GM21367 (cell line): Measurements from ENCODE around the gene MRTFA.

Source experiments
- ATAC-seq: cut with Tn5 transposase; IDR thresholded peaks from one replicate; pipeline ENCODE4 v1.9.1; 2021; ENCODE audit not compliant: unreplicated experiment

The MRTFA gene

DNA sequence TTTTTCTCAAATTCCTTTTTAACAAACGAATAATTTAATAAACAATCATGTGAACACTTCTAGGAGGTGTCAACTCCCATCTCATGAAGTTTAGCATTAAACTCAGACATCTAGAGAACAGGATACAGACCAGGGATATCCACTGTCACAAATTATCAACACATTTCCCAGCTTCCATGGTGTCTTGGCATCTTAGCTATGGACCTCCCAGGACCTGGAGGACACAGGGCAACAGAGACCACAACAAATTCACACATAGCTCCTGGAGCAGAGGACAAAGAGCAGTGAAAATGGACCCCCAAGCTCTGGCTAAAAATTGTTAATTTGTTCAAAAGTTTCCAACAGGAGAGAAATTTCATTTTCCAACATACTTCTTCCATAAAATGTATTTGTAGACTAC lies 163.9 kb downstream of the MRTFA start:
- ATAC-seq, result no peak

- ATAC-seq, result no peak
Measured at GRCh38 chr22:40472051-40472450, 164.5 kb downstream of the MRTFA start.

DNA sequence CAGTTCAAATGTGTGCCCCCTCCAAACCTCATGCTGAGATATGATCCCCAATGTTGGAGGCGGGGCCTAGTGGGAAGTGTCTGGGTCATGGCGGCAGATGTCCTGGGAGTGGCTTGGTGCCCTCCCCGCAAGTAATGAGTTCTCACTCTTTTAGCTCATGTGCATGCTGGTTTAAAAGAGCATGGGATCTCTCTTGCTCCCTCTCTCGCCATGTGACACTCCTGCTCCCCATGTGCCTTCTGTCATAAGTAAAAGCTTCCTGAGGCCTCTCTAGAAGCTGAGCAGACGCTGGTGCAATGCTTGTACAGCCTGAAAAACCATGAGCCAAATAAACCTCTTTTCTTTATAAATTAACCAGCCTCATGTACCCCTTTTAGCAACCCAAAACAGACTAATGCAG lies 167.3 kb downstream of the MRTFA start:
- ATAC-seq, result no peak

GRCh38 chr22:40468616-40469015 lies 167.9 kb downstream of the MRTFA start:
- no peak for ATAC-seq

- no peak for ATAC-seq
Measured at GRCh38 chr22:40466976-40467375, 169.5 kb downstream of the MRTFA start.

- no peak for ATAC-seq
Measured at GRCh38 chr22:40463683-40464082, 172.8 kb downstream of the MRTFA start.

DNA sequence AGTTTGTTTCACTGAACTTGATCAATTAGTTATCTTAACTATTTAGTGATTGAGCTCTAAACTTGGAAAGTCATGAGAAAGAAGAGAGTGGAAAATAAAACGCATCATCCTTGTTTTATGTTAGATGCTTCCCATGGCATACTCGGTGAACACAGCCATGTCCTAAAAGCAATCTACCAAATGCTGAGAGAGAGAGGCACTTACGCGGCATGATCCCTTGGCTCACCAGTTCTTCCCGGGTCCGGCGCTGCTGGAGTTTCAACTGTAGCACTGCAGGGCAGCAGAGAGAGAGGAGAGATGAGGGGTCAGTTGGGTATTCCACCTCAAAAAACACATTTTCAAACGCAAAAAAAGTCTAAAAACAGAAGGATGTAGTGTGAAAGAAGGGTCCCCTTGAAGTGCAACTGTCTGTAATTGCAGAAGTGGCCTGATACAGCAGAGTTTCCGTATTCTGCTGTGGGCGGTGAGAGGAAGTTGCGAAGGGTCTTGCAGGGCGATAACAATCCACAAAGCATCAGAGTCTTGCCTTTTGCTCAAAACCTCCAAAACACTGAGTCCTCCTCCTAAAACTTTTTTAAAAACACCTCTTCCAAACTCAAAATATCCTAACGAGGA lies 173.4 kb downstream of the MRTFA start:
- no peak for ATAC-seq

GRCh38 chr22:40462195-40462984 lies 174.1 kb downstream of the MRTFA start:
- ATAC-seq, result no peak

DNA sequence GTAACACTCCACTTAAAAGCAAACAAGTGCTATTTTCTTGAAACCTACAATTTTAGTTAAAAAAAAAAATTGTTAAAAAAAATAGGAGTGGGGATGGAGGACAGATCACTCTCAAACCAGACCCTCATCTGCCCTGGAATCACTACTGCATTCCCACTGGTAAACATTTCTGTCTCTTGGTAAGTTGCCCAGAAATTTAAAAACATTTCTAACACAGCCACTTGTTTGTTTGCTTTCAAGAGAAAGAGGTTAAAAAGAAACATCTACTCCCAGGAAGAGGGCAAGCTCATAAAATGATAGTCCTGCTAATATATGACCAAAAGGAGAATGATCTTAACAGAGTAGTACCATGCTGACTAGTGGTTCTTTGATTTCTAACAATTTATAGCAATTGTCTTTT lies 182.8 kb downstream of the MRTFA start:
- ATAC-seq, result no peak

GRCh38 chr22:40452730-40453487 lies 183.6 kb downstream of the MRTFA start:
- no peak for ATAC-seq

- ATAC-seq, result no peak
Measured at GRCh38 chr22:40451210-40451609, 185.3 kb downstream of the MRTFA start.

GRCh38 chr22:40450616-40451015 lies 185.9 kb downstream of the MRTFA start:
- ATAC-seq, result no peak

GRCh38 chr22:40449676-40450035 lies 186.9 kb downstream of the MRTFA start:
- no peak for ATAC-seq

- no peak for ATAC-seq
Measured at GRCh38 chr22:40446203-40446602, 190.3 kb downstream of the MRTFA start.

GRCh38 chr22:40444178-40444831 lies 192.2 kb downstream of the MRTFA start:
- ATAC-seq, result no peak

DNA sequence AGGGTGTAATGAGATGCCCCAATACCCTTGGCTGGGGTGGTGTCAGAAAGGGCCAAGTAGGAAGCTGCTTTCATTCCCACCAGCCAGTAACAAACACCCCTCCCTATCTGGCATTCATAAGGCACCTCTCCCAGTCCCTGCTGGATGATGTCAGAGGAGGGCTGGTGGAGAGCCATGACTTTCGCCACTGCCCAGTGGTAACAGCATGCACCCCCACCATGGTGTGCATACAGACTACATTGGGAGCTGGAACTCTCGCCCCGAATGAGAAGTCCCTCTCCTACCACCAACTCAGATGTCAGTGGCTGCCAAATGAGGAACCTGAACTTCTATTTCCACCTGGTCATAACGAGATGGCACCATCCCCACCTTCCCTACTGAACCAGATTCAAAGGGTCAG lies 192.8 kb downstream of the MRTFA start:
- ATAC-seq, result no peak

DNA sequence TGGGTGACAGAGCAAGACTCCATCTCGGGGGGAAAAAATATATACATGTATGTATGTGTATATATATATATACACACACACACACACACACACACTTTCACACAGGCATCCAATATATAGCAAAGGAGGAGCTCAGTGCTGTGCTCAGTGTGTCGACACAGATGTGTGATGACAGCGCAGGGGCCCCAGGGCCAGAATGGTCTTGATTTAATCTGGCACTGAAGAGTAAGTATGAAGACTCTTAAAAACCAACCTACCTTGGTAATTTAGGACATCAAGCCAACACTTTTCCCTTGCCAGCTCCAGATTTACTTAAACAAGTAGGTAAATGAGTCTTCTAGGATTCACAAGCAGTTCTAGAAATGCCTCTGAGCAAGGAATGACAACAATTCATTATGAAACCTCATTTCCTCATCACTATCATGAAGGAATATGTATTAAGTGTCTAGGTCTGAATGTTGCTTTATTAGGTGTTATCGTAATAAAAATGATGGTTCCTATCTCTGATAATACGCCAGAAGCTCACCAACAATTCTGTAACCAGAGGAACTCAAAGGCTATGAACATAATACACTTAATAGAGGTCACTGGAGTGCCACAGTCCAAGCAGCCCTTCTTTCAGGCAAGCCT lies 194.6 kb downstream of the MRTFA start:
- ATAC-seq, result no peak

DNA sequence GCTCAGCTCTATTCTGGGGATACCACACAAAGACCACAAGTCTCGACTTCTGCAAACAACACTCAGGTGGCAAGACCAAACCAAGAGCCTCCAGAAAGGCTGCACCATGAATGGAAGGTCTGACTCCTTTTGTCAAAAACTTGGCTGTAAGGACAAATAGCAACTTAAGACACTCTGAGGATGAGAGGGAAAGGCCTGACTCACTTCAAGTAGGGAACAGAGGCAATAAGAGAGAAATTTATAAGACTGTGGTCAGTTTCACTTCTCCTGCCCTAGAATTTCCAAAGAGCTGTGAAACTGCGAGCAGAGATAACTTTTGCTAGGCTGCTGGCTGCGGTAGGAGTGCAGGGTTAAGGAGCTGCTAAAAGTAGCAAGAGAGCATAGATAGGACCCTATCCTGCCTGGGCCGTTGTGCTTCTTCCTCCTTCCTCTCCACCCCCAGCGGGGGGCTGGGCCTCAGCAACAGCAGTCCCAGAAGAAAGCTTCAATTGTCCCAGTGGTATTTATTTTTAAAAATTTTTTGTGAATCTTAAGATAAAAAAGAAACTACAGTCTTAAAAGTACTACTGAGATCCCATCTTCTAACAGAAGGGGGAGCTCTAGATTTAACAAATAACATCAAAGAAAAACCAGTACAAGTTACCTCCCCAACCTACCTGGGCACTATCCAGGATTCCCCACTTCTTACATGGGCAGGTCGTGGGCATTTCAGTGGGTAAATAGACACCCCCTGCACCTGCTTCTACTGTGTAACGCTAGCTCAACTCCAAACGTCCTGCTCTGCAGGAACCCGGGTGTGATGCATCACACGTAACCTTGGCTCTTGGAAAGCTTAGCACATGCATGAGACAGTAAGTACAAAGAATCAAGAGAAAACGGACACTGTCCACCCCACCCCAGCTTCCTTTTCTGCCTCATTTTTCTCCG lies 199.8 kb downstream of the MRTFA start:
- no peak for ATAC-seq

- ATAC-seq, result no peak
Measured at GRCh38 chr22:40434745-40435144, 201.8 kb downstream of the MRTFA start.

DNA sequence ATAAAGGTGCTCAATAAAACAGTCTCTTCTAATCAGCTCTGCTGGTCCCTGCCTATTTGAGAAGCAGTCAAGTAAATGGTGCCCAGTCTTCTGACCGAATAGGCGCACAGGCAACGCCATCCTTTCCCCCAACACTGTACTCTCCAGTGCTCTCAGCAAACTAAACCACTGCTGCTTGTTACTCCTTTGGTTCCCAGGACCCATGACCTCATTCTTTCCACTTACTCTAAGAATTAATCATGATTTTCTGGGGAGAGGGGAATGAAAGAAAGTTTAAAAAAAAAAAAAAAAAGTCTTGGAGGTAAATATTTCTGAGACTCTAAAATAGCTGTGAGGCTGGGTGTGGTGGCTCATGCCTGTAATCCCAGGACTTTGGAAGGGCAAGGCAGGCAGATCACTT lies 202.4 kb downstream of the MRTFA start:
- no peak for ATAC-seq
